Stimulated activated CD4-positive, alpha-beta T cell treated with anti-CD3 and anti-CD28 coated beads, Interleukin-1b, Interleukin-23, amount 100 ng/mL, for 4 hours (primary cell): ENCODE data around the gene LRRC45.

Source experiments
- DNase-seq, 2 donors: peaks; one replicate each; pipeline ENCODE4 v3.0.0-alpha.2; 2020; ENCODE audit warnings: low read depth in 2 of 2

The LRRC45 gene

DNA sequence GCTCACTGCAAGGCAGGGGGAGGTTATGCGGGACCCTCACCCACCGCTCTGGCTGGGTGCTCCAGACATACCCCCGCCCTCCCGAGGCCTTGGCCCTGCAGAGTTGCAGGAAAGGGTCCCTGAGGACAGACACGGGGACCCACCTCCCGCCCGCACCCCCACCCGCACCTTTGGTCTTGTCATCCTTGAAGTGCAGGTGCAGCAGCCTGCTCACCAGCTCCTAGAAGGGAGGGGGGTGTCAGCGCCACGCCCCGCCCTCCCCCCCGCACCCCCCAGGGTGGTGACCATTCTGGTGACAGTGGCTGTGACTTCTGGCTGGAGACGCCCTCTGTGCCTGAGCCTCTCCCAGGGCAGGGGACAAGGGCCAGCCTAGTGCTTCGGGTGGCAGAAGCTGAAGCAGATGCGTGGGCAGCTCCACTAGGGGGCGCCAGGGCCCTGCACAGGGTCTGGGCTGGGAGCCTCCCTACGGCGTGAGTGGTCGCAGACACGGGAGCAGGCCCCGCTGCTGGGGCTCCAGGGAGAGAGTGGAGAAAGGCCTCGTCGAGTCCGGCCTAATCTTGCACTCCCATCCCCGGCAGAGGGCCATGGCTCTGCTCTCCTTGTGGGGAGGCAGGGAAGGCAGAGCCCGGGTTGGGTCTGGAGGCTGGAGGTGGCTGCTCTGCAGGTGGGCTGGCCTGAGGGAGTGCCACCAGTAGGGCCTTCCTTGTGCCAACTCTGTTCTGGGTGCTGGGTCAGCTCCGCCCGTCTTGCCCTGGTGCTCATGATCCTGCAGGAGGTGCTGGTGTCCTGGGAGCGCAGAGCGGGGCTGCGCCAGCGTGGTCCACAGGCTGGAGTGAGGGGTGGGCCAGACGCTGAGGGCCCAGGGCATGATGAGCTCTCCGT, 3.2 kb upstream of the LRRC45 start:
- peak; percentile 45 to 69 for DNase-seq

DNA sequence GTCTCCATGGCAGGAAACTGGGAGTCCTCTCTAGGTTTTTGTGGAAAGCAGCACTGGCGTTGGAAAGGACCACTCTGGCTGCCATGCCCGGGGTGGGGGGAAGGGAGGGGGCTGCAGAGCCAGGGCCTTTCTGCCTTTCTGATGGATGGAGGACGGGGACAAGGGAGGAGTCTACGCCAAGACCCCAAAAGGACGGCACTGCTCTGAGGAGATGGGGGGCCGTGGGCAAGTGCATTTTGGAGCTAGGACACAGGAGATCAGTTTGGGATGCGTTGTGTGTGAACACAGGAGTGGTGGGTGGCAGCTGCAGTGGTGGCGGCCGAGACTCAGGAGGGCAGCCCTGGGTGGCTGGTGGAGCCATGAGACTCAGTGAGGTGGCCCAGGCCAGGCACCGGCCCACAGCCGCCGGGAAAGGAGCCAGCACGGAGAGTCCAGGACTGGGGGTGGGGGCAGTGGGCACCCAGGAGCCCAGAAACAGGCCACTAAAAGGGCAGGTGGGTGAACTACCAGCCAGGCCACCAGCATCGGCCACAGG, 2.5 kb upstream of the LRRC45 start:
- DNase-seq, result no peak

DNA sequence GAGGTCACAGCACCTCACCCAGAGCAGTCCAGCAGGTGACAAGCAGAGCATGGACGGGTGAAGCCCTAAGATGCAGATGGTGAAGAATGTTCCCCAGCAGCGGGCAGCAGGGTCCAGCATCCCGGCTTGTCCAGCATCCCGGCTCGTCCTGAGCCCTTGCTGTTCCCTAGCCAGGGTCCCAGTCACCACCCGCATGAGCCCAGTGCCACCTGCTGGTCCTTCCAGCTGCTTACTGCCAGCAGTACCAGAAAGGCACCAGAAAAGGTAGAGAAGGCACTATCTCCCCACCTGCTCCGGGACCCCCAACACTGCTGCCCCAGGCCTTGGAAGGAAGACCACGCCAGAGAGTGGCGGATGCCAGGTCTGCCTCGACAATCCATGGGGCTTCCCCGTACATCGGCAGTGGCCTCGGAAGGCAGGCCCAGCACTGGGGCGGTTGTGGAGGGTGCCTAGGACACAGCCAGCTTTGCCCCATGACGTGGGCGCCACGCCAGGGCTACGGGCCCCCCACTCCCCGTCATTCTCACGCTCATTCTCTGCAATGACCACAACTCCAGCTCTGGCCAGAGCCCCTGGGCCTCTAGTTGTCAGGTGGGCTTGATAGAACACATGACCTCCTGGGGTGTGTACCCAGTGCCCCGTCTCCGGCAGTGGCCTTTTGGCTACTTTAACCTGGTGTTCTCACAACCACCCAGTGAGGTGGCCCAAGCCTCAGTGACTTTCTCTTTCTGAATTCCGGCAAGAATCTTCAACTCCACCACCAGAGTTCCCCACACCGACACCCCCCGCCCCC, 1.8 kb upstream of the LRRC45 start:
- DNase-seq, result peak in 1 of 2 donors; percentile 35

DNA sequence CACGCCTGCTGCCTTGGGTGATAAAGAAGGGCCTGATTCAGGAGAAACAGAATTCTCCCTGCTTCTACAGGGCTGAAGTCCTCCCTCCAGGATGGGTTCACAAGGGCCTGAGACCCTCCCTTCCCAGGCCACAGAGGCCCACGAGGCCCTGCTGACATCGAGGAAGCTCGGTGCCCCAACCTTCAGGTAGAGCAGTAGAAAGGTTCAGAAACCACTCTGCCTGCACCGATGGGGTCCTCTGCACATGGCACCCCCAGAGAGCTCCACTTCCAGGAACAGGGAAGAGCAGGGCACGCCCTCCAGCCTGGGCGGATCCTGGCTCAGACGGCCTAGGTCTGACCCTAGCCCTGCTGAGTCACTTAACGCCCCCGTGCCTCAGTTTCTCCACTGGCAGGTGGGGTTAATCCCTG, 1.2 kb upstream of the LRRC45 start:
- DNase-seq, result no peak

DNA sequence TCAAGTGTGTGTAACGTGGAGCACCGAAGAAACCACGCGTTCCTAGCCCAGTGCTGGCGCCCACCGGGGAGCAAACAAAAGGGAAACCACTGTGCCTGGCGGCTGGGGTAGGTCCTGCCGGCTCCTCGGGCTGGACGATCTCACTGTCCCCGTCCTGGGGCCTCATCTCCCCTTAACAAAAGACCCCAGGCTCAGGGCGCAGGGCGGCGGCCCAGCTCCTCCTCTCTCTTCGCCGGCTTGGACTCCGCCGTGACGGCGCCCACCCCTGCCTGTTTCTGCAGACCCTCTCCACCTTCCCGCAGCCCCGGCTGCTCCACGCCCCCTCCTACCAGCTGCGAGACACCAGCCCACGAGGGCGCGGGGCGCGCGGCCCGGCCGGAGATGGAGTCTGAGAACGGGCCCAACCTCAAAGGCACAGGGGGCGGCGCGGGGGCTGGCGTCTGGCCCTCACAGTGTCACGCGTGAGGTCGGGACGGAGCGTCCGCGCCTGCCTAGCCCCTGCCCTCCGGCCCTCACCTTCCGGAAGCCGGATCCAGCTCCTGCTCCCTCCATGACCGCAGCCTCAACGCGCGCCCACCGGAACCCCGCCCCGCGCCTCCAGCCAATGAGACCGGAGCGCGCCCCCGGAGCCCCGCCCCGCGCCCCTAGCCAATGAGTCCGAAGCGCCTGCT, 660 bp upstream of the LRRC45 start, which contains the start of gene CENPX:
Gene CENPX (minus strand): TSS at position 569 of the 671 bp plus-strand sequence. CDS start 17 bp downstream, at position 552.
- DNase-seq, result no peak

DNA sequence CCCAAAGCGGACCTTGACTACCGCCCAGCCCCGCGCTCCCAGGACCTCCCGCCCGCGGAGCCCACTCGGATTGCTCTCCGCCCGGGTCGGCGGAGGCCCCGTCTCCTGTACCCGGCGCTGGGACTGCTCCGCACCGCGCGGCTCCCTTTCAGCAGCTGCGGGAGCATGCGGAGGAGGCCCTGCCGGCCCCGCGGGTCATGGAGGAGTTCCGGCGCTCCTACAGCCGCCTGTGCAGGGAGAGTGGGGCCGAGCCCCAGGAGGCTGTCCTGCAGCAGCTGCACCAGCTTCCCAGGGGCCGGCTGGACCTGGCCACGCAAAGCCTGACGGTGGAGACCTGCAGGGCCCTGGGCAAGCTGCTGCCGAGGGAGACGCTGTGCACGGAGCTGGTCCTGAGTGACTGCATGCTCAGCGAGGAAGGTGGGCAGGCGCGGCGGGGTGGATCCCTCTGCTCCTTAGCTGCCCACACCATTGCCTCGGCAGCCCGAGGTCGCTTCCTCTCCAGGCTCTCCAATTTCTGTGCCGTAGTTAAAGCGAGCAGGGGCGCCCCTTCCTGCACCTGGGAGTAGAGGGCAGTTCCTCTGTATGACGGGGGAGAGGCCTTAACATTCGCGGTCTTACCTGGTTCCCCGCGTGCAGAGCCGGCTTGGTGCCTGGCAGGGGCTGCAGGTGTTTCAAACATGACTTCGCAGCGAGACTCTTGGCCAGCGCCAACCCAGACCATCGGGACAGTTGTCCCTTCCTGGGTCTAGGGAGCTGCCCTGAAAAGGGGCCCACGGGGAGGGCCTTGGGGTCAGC, 539 bp downstream of the LRRC45 start:
- no peak for DNase-seq

DNA sequence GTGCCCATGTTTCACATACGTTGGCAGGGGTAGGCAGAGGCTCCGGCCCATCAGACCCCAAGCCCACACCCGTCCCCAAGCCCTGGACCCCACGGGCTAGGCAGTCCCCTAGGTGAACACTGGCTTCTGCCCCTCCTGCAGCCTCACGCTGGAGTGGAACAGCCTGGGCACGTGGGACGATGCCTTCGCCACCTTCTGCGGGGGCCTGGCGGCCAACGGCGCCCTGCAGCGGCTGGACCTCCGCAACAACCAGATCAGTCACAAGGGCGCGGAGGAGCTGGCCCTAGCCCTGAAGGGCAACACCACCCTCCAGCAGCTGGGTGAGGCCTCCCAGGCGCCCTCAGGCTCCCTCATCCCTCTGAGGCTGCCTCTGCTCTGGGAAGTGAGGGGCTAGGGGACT, 1.8 kb downstream of the LRRC45 start:
- no peak for DNase-seq

DNA sequence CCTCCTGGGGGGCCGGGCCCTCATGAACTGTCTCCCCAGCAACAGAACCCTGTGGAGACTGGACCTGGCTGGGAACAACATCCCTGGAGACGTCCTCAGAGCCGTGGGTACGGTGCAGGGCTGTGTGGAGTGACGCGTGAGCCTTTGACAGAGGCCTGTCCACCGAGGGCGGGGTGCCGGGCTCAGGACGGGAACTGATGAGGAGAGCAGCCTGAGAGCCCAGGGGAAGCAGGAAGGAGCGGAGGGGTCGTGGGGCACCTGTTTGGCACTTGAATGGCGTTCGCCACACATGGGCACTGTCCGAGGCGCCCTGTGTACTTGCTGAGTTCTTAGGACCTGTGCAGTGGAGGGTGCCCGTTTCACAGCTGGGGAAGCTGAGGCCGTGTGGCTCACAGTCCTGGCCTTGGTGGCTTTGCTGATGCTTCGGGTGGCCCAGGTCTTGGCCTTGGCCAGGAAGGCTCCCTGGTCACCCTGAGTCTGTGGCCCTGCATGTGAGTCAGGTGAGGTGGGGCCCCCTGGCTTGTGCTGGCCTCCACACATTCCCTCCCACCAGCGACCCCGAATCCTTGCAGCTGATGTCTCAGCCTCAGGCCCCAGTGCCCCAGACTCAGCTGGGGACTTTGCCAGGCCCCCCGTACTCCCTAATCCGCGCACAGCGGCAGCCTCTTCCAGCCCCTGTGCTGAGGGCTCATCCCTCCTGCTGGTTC, 2.4 kb downstream of the LRRC45 start:
- no peak for DNase-seq

DNA sequence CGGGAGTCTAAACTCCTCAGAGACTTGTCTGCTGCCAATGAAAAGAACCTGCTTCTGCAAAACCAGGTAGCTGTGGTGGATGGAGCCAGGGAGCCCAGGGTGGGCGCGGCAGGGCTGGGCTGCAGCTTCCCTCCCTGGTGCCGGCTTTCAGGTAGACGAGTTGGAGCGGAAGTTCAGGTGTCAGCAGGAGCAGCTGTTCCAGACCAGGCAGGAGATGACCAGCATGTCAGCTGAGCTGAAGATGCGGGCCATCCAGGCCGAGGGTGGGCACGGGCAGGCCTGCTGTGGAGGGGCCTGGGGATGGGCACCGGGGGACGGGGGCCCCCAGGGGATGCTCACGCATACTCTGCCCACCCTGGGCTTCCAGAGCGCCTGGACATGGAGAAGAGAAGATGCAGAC, 5.1 kb downstream of the LRRC45 start:
- DNase-seq, result no peak

DNA sequence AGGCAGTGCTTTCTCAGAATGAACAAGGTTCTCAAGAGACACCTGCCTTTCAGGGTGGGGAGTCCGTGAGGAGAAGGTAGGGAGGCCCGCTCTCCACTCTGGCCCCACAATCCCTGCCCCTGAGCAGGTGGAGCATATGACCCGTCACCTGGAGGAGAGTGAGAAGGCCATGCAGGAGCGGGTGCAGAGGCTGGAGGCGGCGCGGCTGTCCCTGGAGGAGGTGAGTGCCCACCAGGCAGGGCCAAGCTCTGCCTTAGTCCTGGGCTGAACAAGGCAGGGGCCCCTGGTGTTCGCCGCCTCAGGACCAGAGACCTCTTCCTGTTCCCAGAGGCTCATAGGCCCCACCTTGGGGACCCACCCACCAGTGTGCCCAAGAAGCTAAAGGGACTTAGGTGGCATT, 5.9 kb downstream of the LRRC45 start:
- no peak for DNase-seq

DNA sequence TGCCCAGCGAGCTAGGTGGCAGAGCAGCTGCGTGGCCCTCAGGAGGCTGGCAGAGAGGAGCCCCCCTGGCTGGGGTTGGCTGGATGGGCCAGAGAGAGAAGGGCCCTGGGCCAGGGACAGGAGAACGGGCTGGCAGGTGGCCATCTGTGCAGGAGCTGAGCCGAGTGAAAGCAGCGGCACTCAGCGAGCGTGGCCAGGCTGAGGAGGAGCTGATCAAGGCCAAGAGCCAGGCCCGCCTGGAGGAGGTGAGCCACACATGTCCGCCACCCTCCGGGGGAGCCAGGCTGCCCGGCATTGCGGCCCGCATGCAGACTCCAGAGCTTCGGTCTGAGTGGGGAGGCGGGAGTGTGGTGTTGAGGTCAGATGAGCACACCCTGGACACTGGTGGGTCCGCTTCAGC, 6.3 kb downstream of the LRRC45 start:
- no peak for DNase-seq

DNA sequence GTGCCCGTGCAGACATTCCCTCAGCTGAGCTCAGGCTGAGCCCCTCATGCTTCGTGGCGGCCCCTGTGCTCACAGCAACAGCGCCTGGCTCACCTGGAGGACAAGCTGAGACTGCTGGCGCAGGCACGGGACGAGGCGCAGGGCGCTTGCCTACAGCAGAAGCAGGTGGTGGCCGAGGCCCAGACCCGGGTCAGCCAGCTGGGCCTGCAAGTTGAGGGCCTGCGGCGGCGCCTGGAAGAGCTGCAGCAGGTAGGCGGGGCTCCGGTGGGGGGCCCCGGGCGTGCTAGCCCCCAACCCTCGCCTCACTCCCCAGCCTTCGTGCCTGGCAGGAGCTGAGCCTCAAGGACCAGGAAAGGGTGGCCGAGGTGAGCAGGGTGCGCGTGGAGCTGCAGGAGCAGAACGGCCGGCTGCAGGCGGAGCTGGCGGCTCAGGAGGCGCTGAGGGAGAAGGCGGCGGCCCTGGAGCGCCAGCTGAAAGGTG, 6.9 kb downstream of the LRRC45 start:
- DNase-seq, result no peak

DNA sequence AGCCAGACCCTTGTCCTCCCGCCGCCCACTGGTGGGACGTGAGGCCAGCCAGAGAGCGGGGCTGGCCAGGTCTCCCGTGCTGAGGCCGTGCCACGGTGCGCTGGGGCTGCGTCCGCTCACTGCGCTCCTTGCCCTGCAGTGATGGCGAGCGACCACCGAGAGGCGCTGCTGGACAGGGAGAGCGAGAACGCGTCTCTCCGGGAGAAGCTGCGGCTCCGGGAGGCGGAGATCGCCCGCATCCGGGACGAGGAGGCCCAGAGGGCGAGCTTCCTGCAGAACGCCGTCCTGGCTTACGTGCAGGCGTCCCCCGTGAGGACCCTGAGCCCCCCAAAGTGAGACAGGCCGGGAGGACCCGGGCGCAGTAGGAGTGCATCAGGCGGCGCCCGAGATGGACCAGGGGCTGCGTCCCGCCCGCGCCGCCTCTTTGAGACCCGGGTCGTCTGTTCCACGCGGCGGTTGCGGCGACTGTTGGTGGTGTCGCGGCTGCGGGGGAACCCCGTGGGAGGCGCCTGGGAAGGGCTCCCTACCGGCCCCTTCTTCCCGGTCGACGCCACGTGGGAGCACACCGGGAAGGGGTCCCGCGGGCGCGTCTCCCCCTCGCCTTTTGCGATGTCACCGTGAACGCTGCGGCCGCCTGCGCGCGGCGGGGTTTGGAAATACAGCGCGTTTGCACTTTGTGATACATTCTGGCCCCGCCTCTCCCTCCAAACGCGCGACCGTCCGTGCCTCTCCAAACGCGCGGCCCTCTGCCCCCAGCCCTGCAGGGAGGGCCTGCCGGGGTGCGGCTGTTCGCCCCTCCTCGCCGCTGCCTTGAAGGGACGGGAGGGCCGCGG, 7.6 kb downstream of the LRRC45 start:
- DNase-seq, result peak; percentile 72 to 77

DNA sequence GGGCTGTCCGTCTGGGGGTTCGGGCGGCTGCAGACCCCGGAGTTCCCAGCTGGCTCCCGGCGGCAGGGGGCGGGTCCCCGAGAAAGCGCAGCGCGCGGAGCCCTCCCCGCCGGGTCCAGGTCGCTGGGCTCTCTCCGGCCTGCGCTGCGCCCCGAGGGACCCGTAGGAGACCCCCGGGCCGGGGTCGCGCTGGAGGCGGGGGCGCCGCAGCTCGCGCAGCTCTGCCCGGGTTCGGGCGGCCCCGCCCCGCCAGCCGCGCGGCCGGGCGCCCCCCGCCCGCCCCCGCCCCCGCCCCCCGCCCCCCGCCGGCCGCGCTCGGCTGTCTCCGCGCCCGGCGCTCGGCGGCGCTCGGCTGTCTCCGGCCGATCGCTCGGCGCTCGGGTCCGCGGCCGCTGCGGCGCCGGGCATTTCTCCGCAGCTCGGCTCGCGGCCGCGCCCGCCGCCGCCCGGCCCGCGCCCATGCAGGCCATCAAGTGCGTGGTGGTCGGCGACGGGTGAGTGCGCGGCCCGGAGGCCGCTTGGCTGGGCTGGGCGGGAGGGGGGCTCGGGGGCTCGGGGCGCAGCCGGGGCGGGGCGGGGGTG, 8.3 kb downstream of the LRRC45 start, which contains the start of gene RAC3:
Gene RAC3 (plus strand): TSS at position 376 of the 582 bp plus-strand sequence. CDS start 84 bp downstream, at position 460.
- DNase-seq, result no peak

DNA sequence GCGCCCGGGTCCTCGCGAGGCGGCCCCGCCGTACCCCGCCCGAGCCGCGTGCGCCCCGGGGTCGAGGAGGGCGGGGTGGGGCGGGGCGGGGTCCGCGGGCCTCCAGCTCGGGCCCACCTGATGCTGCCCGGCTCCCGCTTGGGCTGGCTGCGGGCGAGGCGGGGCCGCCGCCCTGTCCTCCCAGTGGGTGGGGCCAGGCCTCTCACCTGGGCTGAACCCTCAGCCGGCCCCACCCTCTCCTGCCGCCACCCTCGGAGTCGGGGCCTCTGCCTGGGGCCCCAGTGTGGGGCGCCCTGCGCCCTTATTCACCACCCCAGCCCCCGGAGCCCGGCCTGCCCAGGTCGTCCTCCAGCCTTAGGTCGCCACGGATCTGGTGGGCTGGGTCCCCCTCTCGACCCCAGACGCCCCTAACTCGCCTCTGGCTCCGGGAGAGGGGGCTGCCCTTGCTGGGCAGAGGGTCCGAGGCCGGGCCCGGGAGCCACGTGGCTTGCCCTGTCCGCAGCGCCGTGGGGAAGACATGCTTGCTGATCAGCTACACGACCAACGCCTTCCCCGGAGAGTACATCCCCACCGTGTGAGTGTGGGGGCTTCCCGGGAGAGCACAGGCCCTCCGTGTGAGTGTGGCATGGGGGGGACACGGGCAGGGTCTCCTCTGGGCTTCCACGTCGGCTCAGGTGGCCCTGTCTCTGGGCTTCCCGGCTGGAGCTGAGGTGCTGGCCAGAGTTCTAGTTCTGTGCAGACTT, 9.0 kb downstream of the LRRC45 start:
- no peak for DNase-seq

DNA sequence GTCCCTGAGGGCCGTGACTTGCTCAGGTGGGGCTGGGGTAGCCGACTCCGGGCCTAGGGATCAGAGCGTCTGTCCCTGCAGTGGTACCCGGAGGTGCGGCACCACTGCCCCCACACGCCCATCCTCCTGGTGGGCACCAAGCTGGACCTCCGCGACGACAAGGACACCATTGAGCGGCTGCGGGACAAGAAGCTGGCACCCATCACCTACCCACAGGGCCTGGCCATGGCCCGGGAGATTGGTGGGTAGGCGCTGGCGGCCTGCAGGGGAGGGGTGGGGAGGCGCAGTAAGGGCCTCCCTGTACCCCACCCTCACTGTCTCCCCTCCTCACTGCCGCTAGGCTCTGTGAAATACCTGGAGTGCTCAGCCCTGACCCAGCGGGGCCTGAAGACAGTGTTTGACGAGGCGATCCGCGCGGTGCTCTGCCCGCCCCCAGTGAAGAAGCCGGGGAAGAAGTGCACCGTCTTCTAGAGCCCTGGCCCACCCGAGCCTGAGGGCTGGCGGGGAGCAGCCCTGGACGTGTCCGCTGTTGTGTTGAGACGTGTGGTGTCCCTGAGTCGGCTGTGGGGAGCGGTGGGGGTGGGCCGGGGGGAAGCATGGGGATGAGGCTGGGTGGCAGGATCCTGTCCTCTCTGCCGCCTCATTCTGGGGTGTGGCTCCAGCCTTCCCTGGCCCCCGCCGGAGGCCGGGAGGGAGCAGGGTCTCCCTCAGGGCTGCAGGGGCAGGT, 10.4 kb downstream of the LRRC45 start:
- no peak for DNase-seq

DNA sequence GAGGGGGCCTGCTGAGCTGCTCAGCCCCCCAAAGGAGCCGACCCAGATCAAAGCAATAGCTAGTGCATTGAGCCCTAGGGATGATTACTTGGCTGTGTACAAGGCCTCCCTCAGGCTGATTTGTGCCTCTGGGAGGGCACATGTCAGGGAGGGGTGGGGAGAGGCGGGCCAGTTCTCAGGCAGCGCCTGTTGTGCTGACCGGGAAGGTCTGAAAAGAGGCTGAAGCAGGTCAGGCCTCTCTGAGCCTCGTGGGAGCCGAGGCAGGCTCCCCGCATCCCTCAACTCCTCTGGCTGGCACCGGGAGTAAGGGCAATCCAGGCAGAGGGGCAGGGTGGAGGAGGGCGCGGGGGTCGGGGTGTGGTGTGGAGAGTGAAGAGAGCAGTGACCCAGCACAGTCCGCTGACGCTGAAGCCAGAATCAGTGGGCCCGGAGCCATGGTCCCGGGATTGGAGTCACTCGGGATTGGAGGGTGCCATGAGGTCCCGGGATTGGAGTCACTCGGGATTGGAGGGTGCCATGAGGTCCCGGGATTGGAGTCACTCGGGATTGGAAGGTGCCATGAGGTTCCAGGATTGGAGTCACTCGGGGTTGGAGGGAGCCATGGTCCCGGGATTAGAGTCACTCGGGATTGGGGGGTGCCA, 11.4 kb downstream of the LRRC45 start:
- no peak for DNase-seq
